MM.1S (cell line): ENCODE data around the gene LARP7.

Source experiments
- DNase-seq: peaks from one replicate; pipeline ENCODE4 v3.0.0-alpha.2; 2015
- H2AFZ ChIP-seq: fragments of 300-600 bp; sonication (generic); 2 replicates; pipeline ENCODE4 v1.6.0; 2016; ENCODE audit warnings: antibody characterized with exemption, low read length
- H3F3A ChIP-seq: fragments of 300-600 bp; sonication (generic); 2 replicates; pipeline ENCODE4 v1.6.1; 2016; ENCODE audit warnings: mild to moderate bottlenecking, antibody characterized with exemption, low read length, moderate library complexity, mixed read lengths; ENCODE audit not compliant: insufficient read depth
- H3K27ac ChIP-seq: fragments of 300-600 bp; sonication (generic); 2 replicates; pipeline ENCODE4 v1.5.1; 2016; ENCODE audit warnings: mild to moderate bottlenecking, low read length
- H3K27me3 ChIP-seq: fragments of 300-600 bp; sonication (generic); replicated peaks from 2 replicates; pipeline ENCODE4 v1.6.0; 2016; ENCODE audit warnings: low read length; ENCODE audit not compliant: insufficient read depth
- H3K36me3 ChIP-seq: fragments of 300-600 bp; sonication (generic); replicated peaks from 2 replicates; pipeline ENCODE4 v1.6.1; 2016; ENCODE audit warnings: mild to moderate bottlenecking, low read length, mixed read lengths; ENCODE audit not compliant: insufficient read depth
- H3K4me1 ChIP-seq: fragments of 300-600 bp; sonication (generic); 2 replicates; pipeline ENCODE4 v1.6.1; 2016; ENCODE audit warnings: low read length, mixed read lengths
- H3K4me2 ChIP-seq: fragments of 300-600 bp; sonication (generic); 2 replicates; pipeline ENCODE4 v1.6.0; 2016; ENCODE audit warnings: low read depth, low read length
- H3K4me3 ChIP-seq: fragments of 300-600 bp; sonication (generic); 2 replicates; pipeline ENCODE4 v1.5.1; 2016; ENCODE audit warnings: low read length, mixed read lengths
- H3K79me2 ChIP-seq: fragments of 300-600 bp; sonication (generic); 2 replicates; pipeline ENCODE4 v1.6.1; 2016; ENCODE audit warnings: mixed run types, low read length, mixed read lengths
- H3K9ac ChIP-seq: fragments of 300-600 bp; sonication (generic); 2 replicates; pipeline ENCODE4 v1.6.1; 2016; ENCODE audit warnings: low read length, mixed read lengths
- H3K9me2 ChIP-seq: fragments of 300-600 bp; sonication (generic); replicated peaks from 2 replicates; pipeline ENCODE4 v1.6.1; 2016; ENCODE audit warnings: mild to moderate bottlenecking, low read length, mixed read lengths; ENCODE audit not compliant: insufficient read depth
- H3K9me3 ChIP-seq: fragments of 300-600 bp; sonication (generic); replicated peaks from 2 replicates; pipeline ENCODE4 v1.6.1; 2016; ENCODE audit warnings: mild to moderate bottlenecking, low read length, mixed read lengths; ENCODE audit not compliant: insufficient read depth
- H4K20me1 ChIP-seq: fragments of 300-600 bp; sonication (generic); 2 replicates; pipeline ENCODE4 v1.6.1; 2016; ENCODE audit warnings: mild to moderate bottlenecking, low read length, moderate library complexity, mixed read lengths; ENCODE audit not compliant: insufficient read depth
- CTCF ChIP-seq: fragments of 300-600 bp; sonication (generic); IDR thresholded peaks from 2 replicates; pipeline ENCODE4 v1.5.1; 2016; ENCODE audit warnings: antibody characterized with exemption, low read length, mixed read lengths
- EZH2 ChIP-seq: fragments of 300-600 bp; sonication (generic); optimal IDR thresholded peaks from 2 replicates; pipeline ENCODE3; 2017; ENCODE audit warnings: low read depth, mild to moderate bottlenecking, antibody characterized with exemption, low read length, mixed read lengths
- EZH2phosphoT487 ChIP-seq: fragments of 300-600 bp; sonication (generic); IDR thresholded peaks from 2 replicates; pipeline ENCODE4 v1.6.1; 2018; ENCODE audit warnings: antibody characterized with exemption, low read length

LARP7 gene

GRCh38 chr4:112680996-112681395 is 44.1 kb downstream of the LARP7 start:
- no peak overlapping the region for H3K4me3 ChIP-seq
- no peaks in the 10 kb centered on the region for H3K4me1 ChIP-seq
- TF ChIP-seq CTCF: no peak
- no peak for TF ChIP-seq EZH2
- TF ChIP-seq EZH2phosphoT487: no peak
- no peak overlapping the region for H3K4me2 ChIP-seq
- no peaks in the 10 kb centered on the region for H3F3A ChIP-seq
- H3K9me2 ChIP-seq: no peaks in the 10 kb centered on the region
- H3K9ac ChIP-seq: no peak overlapping the region
- H3K79me2 ChIP-seq: no peaks in the 10 kb centered on the region
- H3K27ac ChIP-seq: no peak overlapping the region
- H3K36me3 ChIP-seq: no peaks in the 10 kb centered on the region
- no peaks in the 10 kb centered on the region for H3K27me3 ChIP-seq
- H4K20me1 ChIP-seq: no peaks in the 10 kb centered on the region
- H2AFZ ChIP-seq: no peak overlapping the region
- H3K9me3 ChIP-seq: no peaks in the 10 kb centered on the region
- no peak for DNase-seq

- Histone ChIP-seq H3K4me1 (no peaks in the 10 kb centered on the region), H3K9me3 (no peaks in the 10 kb centered on the region), H3K4me3 (no peak overlapping the region), H3K79me2 (no peaks in the 10 kb centered on the region), H3K27me3 (no peaks in the 10 kb centered on the region), H3K4me2 (no peak overlapping the region), H3K36me3 (no peaks in the 10 kb centered on the region), H3F3A (no peaks in the 10 kb centered on the region), H3K27ac (no peak overlapping the region), H4K20me1 (no peaks in the 10 kb centered on the region), H3K9me2 (no peaks in the 10 kb centered on the region), H3K9ac (no peak overlapping the region), H2AFZ (no peak overlapping the region)
- TF ChIP-seq EZH2phosphoT487: no peak
- TF ChIP-seq CTCF: no peak
- no peak for TF ChIP-seq EZH2
- no peak for DNase-seq
Observed at GRCh38 chr4:112693507-112693906, 56.6 kb downstream of the LARP7 start.

- no peaks in the 10 kb centered on the region for H3K79me2 ChIP-seq
- no peaks in the 10 kb centered on the region for H3K9me2 ChIP-seq
- TF ChIP-seq CTCF (no peak), EZH2phosphoT487 (no peak), EZH2 (no peak)
- no peak overlapping the region for H3K4me3 ChIP-seq
- H3K9ac ChIP-seq: no peak overlapping the region
- no peaks in the 10 kb centered on the region for H3K9me3 ChIP-seq
- no peaks in the 10 kb centered on the region for H3F3A ChIP-seq
- H3K27me3 ChIP-seq: 0 out of 2 replicates have a peak, but pooled peaks cover 5% of the 10 kb centered on the region
- no peaks in the 10 kb centered on the region for H4K20me1 ChIP-seq
- H3K36me3 ChIP-seq: no peaks in the 10 kb centered on the region
- no peak for DNase-seq
- no peaks in the 10 kb centered on the region for H3K4me1 ChIP-seq
- no peak overlapping the region for H3K27ac ChIP-seq
- H2AFZ ChIP-seq: no peak overlapping the region
- no peak overlapping the region for H3K4me2 ChIP-seq
Observed at GRCh38 chr4:112700679-112701078, 63.7 kb downstream of the LARP7 start.
